ENCODE results near the gene ARMC6. TPM values are rescaled to one million over a fixed set of nuclear protein-coding genes. Genes with fewer than 3 reads are reported as not detected.

The ARMC6 gene
- total RNA-seq, 1 experiment from 2014 or later = 66.5 TPM

GRCh38 chr19:19043881-19044280, 10.5 kb downstream of the ARMC6 start:
- no peaks in the 10 kb centered on the region for H3K9me3 Mint-ChIP-seq
- Histone ChIP-seq H4K8ac (replicated peaks; ENCODE audit: insufficient read length, low read depth, low read length) (no peak overlapping the region), H3K4ac (ENCODE audit: low read depth, low read length) (no peak overlapping the region), H3K27ac (ENCODE audit: insufficient read length, low read depth, low read length) (no peak overlapping the region), H2BK120ac (ENCODE audit: low read depth, low read length, poor library complexity, severe bottlenecking) (no peak overlapping the region), H2AFZ (ENCODE audit: low read length) (no peak overlapping the region), H2BK12ac (ENCODE audit: insufficient read length, low read depth, low read length) (no peak overlapping the region), H4K91ac (ENCODE audit: insufficient read length, low read depth, low read length) (no peak overlapping the region), H2BK15ac (ENCODE audit: low read depth, low read length) (no peak overlapping the region), H2BK20ac (ENCODE audit: low read depth, low read length, poor library complexity, severe bottlenecking) (no peak overlapping the region), H4K20me1 (ENCODE audit: control insufficient read depth, insufficient read depth, insufficient read length) (no peaks in the 10 kb centered on the region), H2BK5ac (ENCODE audit: insufficient read length, low read length) (no peak overlapping the region), H3K23ac (ENCODE audit: insufficient read length, low read depth, low read length) (no peak overlapping the region), H3K4me2 (ENCODE audit: insufficient read depth, insufficient read length, low read length) (no peak overlapping the region), H3K9ac (ENCODE audit: extremely low read depth, insufficient read length, low read length) (no peak overlapping the region), H3K79me2 (ENCODE audit: insufficient read depth, low read length) (peaks cover 5% of the 10 kb centered on the region; the same call in 1 of the 2 replicates), H2AK5ac (ENCODE audit: insufficient read length, low read length) (no peak overlapping the region), H3K56ac (ENCODE audit: insufficient read length, low read depth, low read length) (no peak overlapping the region), H3K4me1 (ENCODE audit: insufficient read depth, low read length) (no peaks in the 10 kb centered on the region), H4K5ac (ENCODE audit: insufficient read length, low read depth, low read length) (no peak overlapping the region), H3K79me1 (ENCODE audit: insufficient read depth, low read depth, low read length, poor library complexity, severe bottlenecking) (peaks cover 5% of the 10 kb centered on the region), H3T11ph (ENCODE audit: low read length) (no peak overlapping the region), H3K27me3 (ENCODE audit: insufficient read depth, low read length) (no peaks in the 10 kb centered on the region), H3K18ac (ENCODE audit: insufficient read length, low read depth, low read length) (no peak overlapping the region), H3K23me2 (ENCODE audit: insufficient read length, low read depth, low read length, poor library complexity, severe bottlenecking) (no peaks in the 10 kb centered on the region), H3K14ac (ENCODE audit: insufficient read depth, low read length) (no peak overlapping the region), H3K9me3 (ENCODE audit: control insufficient read depth, low read depth, low read length) (no peaks in the 10 kb centered on the region)
- H3K4me1 Mint-ChIP-seq = no peaks in the 10 kb centered on the region
- no CpG with 5 or more reads among the region's 6 CpGs for WGBS (ENCODE audit: extremely low coverage, insufficient read length, low lambda C conversion rate)
- no peak overlapping the region for H3K27ac Mint-ChIP-seq
- H3K4me3 Mint-ChIP-seq = no peak overlapping the region; a peak in 1 of 5 replicates
- H3K36me3 Mint-ChIP-seq (ENCODE audit: insufficient read depth in 1 of 3, low read depth in 3 of 3) = peaks cover 27 to 61% (median 51%) of the 10 kb centered on the region in 3 experiments
- no peak for DNase-seq
- no peaks in the 10 kb centered on the region for H3K27me3 Mint-ChIP-seq (ENCODE audit: low read depth)
- no peak for TF ChIP-seq CTCF (conservative IDR thresholded peaks at IDR 0.05)
